HepG2 (cell line): ENCODE data around the gene TNPO3. TPM values are rescaled to one million over a fixed set of nuclear protein-coding genes. Genes with fewer than 3 reads are reported as not detected.

ENCODE experiments used
- ATAC-seq: fragments of 200-7000 bp; cut with Tn5 transposase; 3 replicates; pipeline ENCODE4 v1.9.1; 2020; ENCODE audit warnings: mild to moderate bottlenecking, moderate library complexity
- BruUV-seq: library from RNA; stranded (reverse); fragments of 400-500 nt; replicated peaks from 2 replicates; lab custom pipeline; 2021; lab: Mats Ljungman, UMichigan
- CTCF ChIA-PET: fragments of 300-600 bp; formaldehyde crosslinking; extraction: SDS; loops from one replicate; lab custom pipeline; 2021; ENCODE audit warnings: low total read pairs, inconsistent platforms, low intra/inter-chr PET ratio; lab: Yijun Ruan, JAX
- POLR2A ChIA-PET: fragments of 350-600 bp; sonication (Branson Sonifier 250); formaldehyde crosslinking; loops from one replicate; lab custom pipeline; 2020; ENCODE audit warnings: antibody characterized with exemption, inconsistent platforms; lab: Yijun Ruan, JAX
- DNase-seq: peaks from one replicate; pipeline ENCODE4 v3.0.0-alpha.2; 2015; ENCODE audit warnings: low spot score
- FAIRE-seq: peaks from 3 replicates; lab custom pipeline; 2011; peaks lifted over from hg19 to GRCh38; lab: Jason Lieb, UNC
- H2AFZ ChIP-seq: one replicate; pipeline ENCODE4 v1.6.1; 2011; ENCODE audit warnings: low read length, inconsistent platforms
- H3K27ac ChIP-seq: fragments of 300-600 bp; 3 replicates; pipeline ENCODE4 v1.8.0; 2011; ENCODE audit warnings: mixed run types, mild to moderate bottlenecking, mixed read lengths, low read length, inconsistent platforms; ENCODE audit not compliant: insufficient read depth; ENCODE audit errors: extremely low read length
- H3K27me3 ChIP-seq, 2 experiments: fragments of 200-600 bp in 1 of 2; 2 replicates in 1 of 2; 3 replicates in 1 of 2; pipeline versions ENCODE4 v1.6.0 to v1.8.0; 2011; ENCODE audit warnings: low read length in 2 of 2, mild to moderate bottlenecking in 2 of 2, moderate library complexity in 2 of 2, inconsistent platforms in 1 of 2; ENCODE audit not compliant: insufficient read depth in 2 of 2, control insufficient read depth in 1 of 2
- H3K36me3 ChIP-seq, 2 experiments: fragments of 200-600 bp in 1 of 2; replicated peaks in 1 of 2; 2 replicates in 1 of 2; 3 replicates in 1 of 2; pipeline versions ENCODE4 v1.5.1 to v1.8.0; 2011; ENCODE audit warnings: low read length in 2 of 2, inconsistent platforms in 1 of 2; ENCODE audit not compliant: insufficient read depth in 2 of 2, control insufficient read depth in 1 of 2
- H3K4me1 ChIP-seq: 2 replicates; pipeline ENCODE4 v1.5.1; 2012; ENCODE audit warnings: low read length, inconsistent platforms; ENCODE audit not compliant: insufficient read depth
- H3K4me2 ChIP-seq: 2 replicates; pipeline ENCODE4 v1.6.0; 2011; ENCODE audit warnings: low read depth, low read length, inconsistent platforms
- H3K4me3 ChIP-seq, 3 experiments: fragments of 200-600 bp in 1 of 3; sonication (generic), shearing (Covaris generic) in 1 of 3; replicated peaks in 1 of 3; 2 replicates each; pipeline ENCODE4 v1.5.1; 2011 to 2016; ENCODE audit warnings: low read length in 3 of 3, inconsistent platforms in 2 of 3, low read depth in 2 of 3, mild to moderate bottlenecking in 2 of 3, control low read depth in 1 of 3, mixed read lengths in 1 of 3; ENCODE audit not compliant: insufficient read depth in 1 of 3
- H3K79me2 ChIP-seq: one replicate; pipeline ENCODE4 v1.6.1; 2011; ENCODE audit warnings: low read length, inconsistent platforms; ENCODE audit not compliant: insufficient read depth
- H3K9ac ChIP-seq: 2 replicates; pipeline ENCODE4 v1.6.0; 2011; ENCODE audit warnings: mild to moderate bottlenecking, low read depth, low read length, inconsistent platforms; ENCODE audit not compliant: insufficient read depth
- H3K9me3 ChIP-seq: 2 replicates; pipeline ENCODE4 v1.5.1; 2012; ENCODE audit warnings: mild to moderate bottlenecking, low read length
- H4K20me1 ChIP-seq: 2 replicates; pipeline ENCODE4 v1.6.0; 2011; ENCODE audit warnings: inconsistent platforms, mild to moderate bottlenecking, low read length, moderate library complexity; ENCODE audit not compliant: insufficient read depth
- BCL3 ChIP-seq: sonication (generic); formaldehyde crosslinking; IDR thresholded peaks from 2 replicates; pipeline ENCODE4 v1.5.1; 2020; ENCODE audit warnings: mild to moderate bottlenecking, missing genetic modification reagents, moderate library complexity
- EP300 ChIP-seq, 3 experiments: sonication (generic) in 1 of 3; formaldehyde crosslinking in 1 of 3; IDR thresholded peaks; 2 replicates each; pipeline versions ENCODE4 v1.5.1 to v1.6.1; 2011 to 2020; ENCODE audit warnings: low read depth in 2 of 3, low read length in 2 of 3, borderline replicate concordance in 1 of 3, improper control_type of control experiment in 1 of 3, mild to moderate bottlenecking in 1 of 3, missing genetic modification reagents in 1 of 3, moderate library complexity in 1 of 3
- FOXK1 ChIP-seq: sonication (generic); formaldehyde crosslinking; IDR thresholded peaks from 2 replicates; pipeline ENCODE4 v1.4.0; 2020; ENCODE audit warnings: low read depth, missing genetic modification reagents, borderline replicate concordance
- HNF4A ChIP-seq: sonication (generic); formaldehyde crosslinking; IDR thresholded peaks from 2 replicates; pipeline ENCODE4 v1.4.0; 2020; ENCODE audit warnings: missing genetic modification reagents
- HNRNPK ChIP-seq: fragments of 200-400 bp; formaldehyde crosslinking; IDR thresholded peaks from 2 replicates; pipeline ENCODE4 v1.6.1; 2018; ENCODE audit warnings: low read length, low read depth, moderate library complexity, mild to moderate bottlenecking; ENCODE audit not compliant: poor library complexity, severe bottlenecking
- HOXA7 ChIP-seq: sonication (generic); formaldehyde crosslinking; IDR thresholded peaks from 2 replicates; pipeline ENCODE4 v1.8.1; 2022; ENCODE audit warnings: mild to moderate bottlenecking, missing genetic modification reagents, moderate library complexity
- KAT2B ChIP-seq: fragments of 150-350 bp; IDR thresholded peaks from 2 replicates; pipeline ENCODE4 v1.6.1; 2014; ENCODE audit warnings: low read depth, low read length, borderline replicate concordance
- MAFF ChIP-seq: IDR thresholded peaks from 2 replicates; pipeline ENCODE4 v1.6.1; 2011; ENCODE audit warnings: low read depth, low read length, improper control_type of control experiment
- MAFK ChIP-seq, 2 experiments: IDR thresholded peaks in 1 of 2; conservative IDR thresholded peaks in 1 of 2; 2 replicates each; pipeline ENCODE4 v1.6.1; 2011; ENCODE audit warnings: improper control_type of control experiment in 2 of 2, low read length in 2 of 2
- ZNF543 ChIP-seq: sonication (generic); formaldehyde crosslinking; IDR thresholded peaks from 2 replicates; pipeline ENCODE4 v1.4.0; 2020; ENCODE audit warnings: mild to moderate bottlenecking, missing genetic modification reagents
- ZNF615 ChIP-seq: sonication (generic); formaldehyde crosslinking; IDR thresholded peaks from 2 replicates; pipeline ENCODE4 v1.5.0; 2020; ENCODE audit warnings: mild to moderate bottlenecking, missing genetic modification reagents, borderline replicate concordance
- ZSCAN20 ChIP-seq: sonication (generic); formaldehyde crosslinking; IDR thresholded peaks from 2 replicates; pipeline ENCODE4 v1.4.0; 2020; ENCODE audit warnings: missing genetic modification reagents, mild to moderate bottlenecking, borderline replicate concordance
- whole genome bisulfite sequencing: methylation state at CpG from one replicate; pipeline ENCODE4 v1.1.6; 2017; ENCODE audit warnings: low lambda C conversion rate; 5-methylcytosine and 5-hydroxymethylcytosine counted together
- in situ Hi-C: cut with HindIII; loops from 2 replicates; pipeline ENCODE4 v1.10.0; 2017; ENCODE audit warnings: low pct_unique_long_range_greater_than_20kb; ENCODE audit not compliant: extremely low pct_ligation_motif_present
- intact Hi-C: fragments of 100-400 bp; cut with micrococcal nuclease; formaldehyde crosslinking; loops from one replicate; pipeline ENCODE4 v1.10.0; 2022; ENCODE audit not compliant: unreplicated experiment
- polyA plus RNA-seq, 8 experiments: library from polyadenylated mRNA; depleted of rRNA in 3 of 8; stranded (reverse) in 7 of 8; unstranded in 1 of 8; fragments of >200 nt; fragmentation: Illumina TruSeq in 4 of 8; extraction: Trizol in 4 of 8; gene quantifications; 2 replicates each; pipeline versions ENCODE4 v1.2.1 to v1.2.3, GENCODE V29; 2011 to 2016; ENCODE audit warnings: low read depth in 4 of 8, missing spikeins in 1 of 8, mixed read lengths in 1 of 8; ENCODE audit not compliant: insufficient read depth in 1 of 8
- total RNA-seq, 5 experiments: library from RNA; depleted of rRNA; stranded (reverse); fragments of >200 nt; fragmentation: Illumina TruSeq; extraction: Trizol; gene quantifications; 2 replicates each; pipeline ENCODE4 v1.2.3, GENCODE V29; 2016; ENCODE audit warnings: low read depth in 1 of 5
- TF ChIP-seq, protein P1 (sequence below): sonication (generic); formaldehyde crosslinking; IDR thresholded peaks from 2 replicates; pipeline ENCODE4 v1.4.0; 2020; ENCODE audit warnings: mild to moderate bottlenecking, missing genetic modification reagents

The TNPO3 gene
- total and polyA plus RNA-seq, 2 of the 13 experiments (the other 11 are each of a cell fraction or from before 2014, with no cell fraction given), result 23.8 to 44.6 TPM

- H3K27ac ChIP-seq, result no peak overlapping the region
Observed at GRCh38 chr7:129012641-129013040, 42.3 kb downstream of the TNPO3 start.

GRCh38 chr7:129010075-129010474 lies 44.8 kb downstream of the TNPO3 start:
- DNase-seq (no peak), ATAC-seq (no peak), FAIRE-seq (no peak)
- BruUV-seq, result no TSS peak
- no peaks in the 10 kb centered on the region for H3K9me3 ChIP-seq
- ChIA-PET POLR2A (no interaction called here), CTCF (no interaction called here)
- no peaks in the 10 kb centered on the region for H3K4me1 ChIP-seq
- no peak overlapping the region for H3K9ac ChIP-seq
- peaks cover 6 to 66% of the 10 kb centered on the region in 2 experiments for H3K36me3 ChIP-seq
- H3K27me3 ChIP-seq, result no peaks in the 10 kb centered on the region
- no peak overlapping the region for H2AFZ ChIP-seq
- in situ Hi-C loops (no loop called here), intact Hi-C loops (no loop called here)
- no peak overlapping the region for H3K4me2 ChIP-seq
- no peak overlapping the region for H3K4me3 ChIP-seq
- 94% methylated on average over 3 of the region's 3 CpGs for WGBS
- H3K27ac ChIP-seq, result no peak overlapping the region
- peaks cover 3% of the 10 kb centered on the region for H3K79me2 ChIP-seq
- H4K20me1 ChIP-seq, result no peaks in the 10 kb centered on the region
- TF ChIP-seq BCL3 (CRISPR knock-in tag) (no peak), ZNF615 (CRISPR knock-in tag) (no peak), HNF4A (CRISPR knock-in tag) (no peak), ZSCAN20 (no peak), KAT2B (no peak), ZNF543 (CRISPR knock-in tag) (no peak), EP300 (IDR thresholded peaks at IDR 0.05; ENCODE audit: low read depth in 2 of 2, low read length in 2 of 2) (no peak), EP300 (CRISPR knock-in tag; IDR thresholded peaks at IDR 0.05; ENCODE audit: borderline replicate concordance) (no peak), HNRNPK (no peak), HOXA7 (CRISPR knock-in tag) (no peak)
- TF ChIP-seq, protein P1, sequence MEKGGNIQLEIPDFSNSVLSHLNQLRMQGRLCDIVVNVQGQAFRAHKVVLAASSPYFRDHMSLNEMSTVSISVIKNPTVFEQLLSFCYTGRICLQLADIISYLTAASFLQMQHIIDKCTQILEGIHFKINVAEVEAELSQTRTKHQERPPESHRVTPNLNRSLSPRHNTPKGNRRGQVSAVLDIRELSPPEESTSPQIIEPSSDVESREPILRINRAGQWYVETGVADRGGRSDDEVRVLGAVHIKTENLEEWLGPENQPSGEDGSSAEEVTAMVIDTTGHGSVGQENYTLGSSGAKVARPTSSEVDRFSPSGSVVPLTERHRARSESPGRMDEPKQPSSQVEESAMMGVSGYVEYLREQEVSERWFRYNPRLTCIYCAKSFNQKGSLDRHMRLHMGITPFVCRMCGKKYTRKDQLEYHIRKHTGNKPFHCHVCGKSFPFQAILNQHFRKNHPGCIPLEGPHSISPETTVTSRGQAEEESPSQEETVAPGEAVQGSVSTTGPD (CRISPR knock-in tag), result no peak

More at GRCh38 chr7:129012641-129013040, 42.3 kb downstream of the TNPO3 start:
- POLR2A ChIA-PET, result no interaction called here
- 97% methylated on average over 1 of the region's 1 CpG for WGBS
- CTCF ChIA-PET, result no interaction called here
- Histone ChIP-seq H3K9me3 (no peaks in the 10 kb centered on the region), H3K4me1 (peaks cover 5% of the 10 kb centered on the region), H3K27me3 (no peaks in the 10 kb centered on the region), H3K79me2 (peaks cover 3% of the 10 kb centered on the region), H2AFZ (no peak overlapping the region), H3K36me3 (peaks cover 6 to 66% of the 10 kb centered on the region in 2 experiments), H3K9ac (no peak overlapping the region), H3K4me3 (no peak overlapping the region), H3K4me2 (no peak overlapping the region), H4K20me1 (no peaks in the 10 kb centered on the region)
- ATAC-seq (no peak), DNase-seq (no peak), FAIRE-seq (no peak)
- BruUV-seq, result no TSS peak
- in situ Hi-C loops (no loop called here), intact Hi-C loops (no loop called here)
- TF ChIP-seq FOXK1 (CRISPR knock-in tag) (no peak), MAFF (peak; percentile 42; the same call in 1 of the 2 replicates), MAFK (conservative IDR thresholded peaks at IDR 0.05 in 1 of 2, IDR thresholded peaks at IDR 0.05 in 1 of 2; ENCODE audit: low read length in 2 of 2) (peak; percentile 63 to 66)
